GM12892 (cell line): Measurements from ENCODE around the gene CR2.

Source experiments
- POLR2A ChIP-seq: IDR thresholded peaks from 2 replicates; pipeline ENCODE4 v1.6.1; 2011; ENCODE audit warnings: low read depth, low read length, control low read depth
- POLR2AphosphoS5 ChIP-seq: IDR thresholded peaks from 2 replicates; pipeline ENCODE4 v1.6.1; 2011; ENCODE audit warnings: low read depth, low read length, control low read depth
- TAF1 ChIP-seq: IDR thresholded peaks from 2 replicates; pipeline ENCODE4 v1.6.1; 2011; ENCODE audit warnings: low read depth, mild to moderate bottlenecking, control low read depth, low read length, borderline replicate concordance

DNA sequence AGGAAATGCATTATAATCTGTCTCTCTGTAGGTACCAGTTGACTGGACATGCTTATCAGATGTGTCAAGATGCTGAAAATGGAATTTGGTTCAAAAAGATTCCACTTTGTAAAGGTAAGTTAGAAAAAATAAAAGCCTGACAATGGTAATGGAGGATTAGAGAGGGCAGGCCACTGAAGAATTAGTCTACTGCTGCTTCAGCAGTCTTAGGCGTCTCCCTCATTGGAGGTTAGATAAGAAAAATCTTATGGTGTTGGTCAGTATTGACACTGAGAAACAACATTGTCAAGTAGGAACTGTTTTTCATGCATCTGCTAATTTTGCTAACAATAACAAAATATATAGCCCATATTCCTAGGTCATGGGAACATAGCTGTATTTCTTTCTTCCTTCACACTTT, 20.1 kb downstream of the CR2 start:
- TF ChIP-seq POLR2A: no peak
- no peak for TF ChIP-seq POLR2AphosphoS5
- TF ChIP-seq TAF1: no peak
